Motor neuron (in vitro differentiated cells): ENCODE measurements around the gene RAC2. TPM values are rescaled to one million over a fixed set of nuclear protein-coding genes. Genes with fewer than 3 reads are reported as not detected.
"Not testable (repeated sequence)": the region's sequence is repeated elsewhere in the genome, so short reads cannot be mapped to it uniquely, and the experiment has no call there.

Experiments used
- ATAC-seq, 8 experiments: fragments of 200-7000 bp; cut with Tn5 transposase; replicated peaks in 6 of 8; 2 replicates each; pipeline ENCODE4 v1.8.0; 2021; ENCODE audit warnings: mild to moderate bottlenecking in 8 of 8, moderate library complexity in 8 of 8
- H3K27ac ChIP-seq, 2 donors: fragments of 250-450 bp; sonication (Bioruptor Pico); 2 replicates each; pipeline ENCODE4 v1.9.0; 2021; ENCODE audit warnings: antibody characterized with exemption in 2 of 2, mild to moderate bottlenecking in 2 of 2, moderate library complexity in 1 of 2
- H3K4me1 ChIP-seq, 2 donors: fragments of 250-450 bp; sonication (Bioruptor Pico); replicated peaks in 1 of 2; 2 replicates each; pipeline ENCODE4 v1.6.1; 2021; ENCODE audit warnings: antibody characterized with exemption in 2 of 2, mild to moderate bottlenecking in 2 of 2, moderate library complexity in 1 of 2
- H3K4me3 ChIP-seq, 5 donors: fragments of 250-450 bp; sonication (Bioruptor Pico); 2 replicates each; pipeline ENCODE4 v1.9.0; 2021; ENCODE audit warnings: antibody characterized with exemption in 5 of 5, mild to moderate bottlenecking in 5 of 5, moderate library complexity in 4 of 5
- WGBS, 10 experiments: fragments of 450-650 bp; shearing (Covaris generic); methylation state at CpG; one replicate each; pipeline ENCODE4 v1.0.0; 2022; 5-methylcytosine and 5-hydroxymethylcytosine counted together
- in situ Hi-C, 9 experiments: fragments of 400-800 bp; cut with MboI; loops; one replicate each; pipeline ENCODE4 v1.15.0; 2021; ENCODE audit warnings: low sequenced_read_pairs in 9 of 9, low pct_unique_long_range_greater_than_20kb in 2 of 9; ENCODE audit not compliant: unreplicated experiment in 9 of 9
- total RNA-seq, 8 experiments: library from RNA; unstranded; fragments of 300-600 nt; gene quantifications; 2 replicates each; pipeline versions ENCODE4 v1.2.3 to v1.2.4, GENCODE V29; 2022

RAC2 gene
- total RNA-seq, 8 experiments from 2014 or later = 0.33 to 94.3 (median 3.1) TPM; not detected in 1

DNA sequence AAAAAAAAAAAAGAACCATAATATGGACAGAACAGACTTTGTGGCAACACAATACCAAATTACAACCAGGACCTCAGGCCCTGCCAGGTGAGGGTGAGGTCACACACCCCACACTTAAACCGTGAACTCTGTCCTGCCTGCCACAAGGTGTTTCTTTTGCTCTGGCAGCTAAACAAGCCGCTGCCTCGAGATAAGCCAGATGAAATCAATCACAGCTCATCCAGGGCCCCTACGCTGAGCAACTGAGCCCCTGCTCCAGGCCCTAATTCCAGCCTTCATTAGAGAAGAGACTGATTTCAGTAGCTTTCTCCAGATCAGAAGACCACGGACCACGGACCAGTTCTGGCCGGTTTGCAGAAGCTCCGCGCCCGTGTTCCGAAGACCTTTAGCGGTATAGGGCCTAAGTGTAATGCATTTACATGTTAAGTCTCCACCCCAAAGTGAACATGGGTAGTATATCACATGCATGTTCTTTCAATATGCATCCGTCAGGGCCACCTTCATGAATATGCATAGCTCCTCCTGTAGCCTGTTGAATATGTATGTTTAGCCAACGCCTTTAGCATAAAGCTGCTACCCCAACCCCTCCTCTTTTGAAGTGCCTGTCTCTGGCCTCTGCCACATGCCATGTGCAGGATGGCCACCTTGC lies 14.8 kb upstream of the RAC2 start:
- peak; percentile 81 to 94 (median 88) for ATAC-seq
- peak overlapping the region in 1 of 5 donors; percentile 2 for H3K4me3 ChIP-seq
- H3K27ac ChIP-seq = peak overlapping the region; percentile 57 to 71
- 0 to 74% (median 44%) methylated on average over 1 to 12 of the region's 14 CpGs; no CpG with 5 or more reads in 2 of the 10 experiments for WGBS, 10 experiments
- peaks cover 24 to 28% of the 10 kb centered on the region in 2 donors for H3K4me1 ChIP-seq
- in situ Hi-C loops = no loop called here

DNA sequence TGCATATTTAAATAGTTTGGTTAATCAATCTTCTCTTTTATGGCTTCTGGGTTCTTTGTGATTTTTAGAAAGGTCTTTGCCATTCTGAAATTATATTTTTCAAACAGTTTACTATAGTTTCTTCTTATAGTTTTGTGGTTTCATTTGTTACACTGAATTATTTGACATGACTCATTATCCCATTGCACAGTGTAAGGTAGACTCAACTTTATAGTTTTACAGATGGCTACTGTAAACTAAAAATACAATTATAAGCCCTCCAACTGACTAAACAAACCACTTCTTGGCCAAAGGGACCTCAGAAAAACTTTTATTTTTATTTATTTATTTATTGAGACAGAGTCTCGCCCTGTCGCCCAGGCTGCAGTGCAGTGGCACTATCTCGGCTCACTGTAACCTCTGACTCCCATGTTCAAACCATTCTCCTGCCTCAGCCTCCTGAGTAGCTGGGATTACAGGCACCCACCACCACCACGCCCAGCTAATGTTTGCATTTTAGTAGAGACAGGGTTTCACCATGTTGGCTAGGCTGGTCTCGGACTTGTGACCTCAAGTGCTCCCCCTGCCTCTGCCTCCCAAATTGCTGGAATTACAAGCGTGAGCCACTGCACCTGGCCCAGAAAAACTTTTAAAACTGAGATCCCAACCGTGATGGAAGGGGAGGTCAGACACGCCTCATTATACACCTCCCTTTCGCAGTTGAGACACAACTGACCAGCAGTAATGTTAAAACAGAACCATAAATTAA lies 14.1 kb upstream of the RAC2 start:
- Histone ChIP-seq H3K4me1 (peaks cover 24 to 28% of the 10 kb centered on the region in 2 donors), H3K27ac (peak overlapping the region; percentile 57 to 71), H3K4me3 (no peak overlapping the region)
- 31 to 98% (median 71%) methylated on average over 3 to 7 of the region's 9 CpGs; no CpG with 5 or more reads in 1 of the 10 experiments for WGBS, 10 experiments
- no peak for ATAC-seq
- in situ Hi-C loops = no loop called here

DNA sequence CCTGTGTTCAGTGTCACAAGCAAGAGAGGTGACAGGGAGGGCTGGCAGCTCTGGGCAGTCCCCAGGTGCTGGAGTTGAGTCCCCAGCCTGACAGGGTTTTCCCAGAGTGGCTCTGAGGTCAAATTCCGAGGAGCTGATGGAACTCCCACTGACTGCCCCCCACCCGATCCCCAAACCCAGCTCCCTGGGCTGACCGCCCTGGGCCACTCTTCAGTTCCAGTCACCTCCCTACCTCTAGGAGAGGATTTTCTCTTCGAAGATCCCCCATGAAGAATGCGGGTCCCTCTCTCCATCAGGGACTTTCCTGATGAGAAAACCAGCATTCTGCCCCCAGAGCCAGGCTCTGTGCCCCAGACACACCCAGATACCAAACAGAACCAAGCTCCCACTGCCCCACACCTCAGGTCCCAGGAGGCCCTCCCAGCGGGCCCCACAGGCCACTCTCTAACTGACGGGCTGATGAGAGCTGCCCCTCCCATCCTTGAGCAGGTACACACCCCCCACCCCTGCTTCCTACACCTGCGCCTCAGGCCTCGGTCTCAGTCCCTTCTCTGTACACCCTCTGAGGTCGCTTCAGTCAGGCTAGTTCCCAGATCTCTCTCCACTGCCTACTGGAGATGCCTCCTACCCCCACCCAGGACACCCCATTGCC lies 12.1 kb upstream of the RAC2 start:
- WGBS, 10 experiments = 93 to 100% (median 100%) methylated on average over 1 to 3 of the region's 10 CpGs; no CpG with 5 or more reads in 7 of the 10 experiments
- in situ Hi-C loops = no loop called here
- H3K4me1 ChIP-seq = peaks cover 24 to 30% of the 10 kb centered on the region in 2 donors
- no peak overlapping the region for H3K27ac ChIP-seq
- ATAC-seq = no peak
- H3K4me3 ChIP-seq = no peak overlapping the region

DNA sequence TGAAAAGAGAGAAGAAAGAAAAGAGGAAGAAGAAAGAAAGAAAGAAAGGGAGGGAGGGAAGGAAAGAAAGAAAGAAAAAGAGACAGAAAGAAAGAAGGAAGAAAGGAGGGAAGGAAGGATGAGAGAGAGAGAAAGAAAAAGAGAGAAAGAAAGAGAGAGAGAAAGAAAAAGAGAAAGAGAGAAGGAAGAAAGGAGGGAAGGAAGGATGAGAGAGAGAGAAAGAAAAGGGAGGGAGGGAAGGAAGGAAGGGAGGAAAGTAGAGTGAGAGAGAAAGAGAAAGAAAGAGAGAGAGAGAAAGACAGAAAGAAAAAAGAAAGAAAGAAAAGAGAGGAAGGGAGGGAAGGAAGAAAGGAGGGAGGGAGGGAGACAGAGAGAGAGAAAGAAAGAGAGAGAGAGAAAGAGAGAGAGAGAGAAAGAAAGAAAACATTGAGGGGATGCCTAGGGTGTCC lies 11.5 kb upstream of the RAC2 start:
- ATAC-seq = no peak
- H3K27ac ChIP-seq = no peak overlapping the region
- peaks cover 22 to 29% of the 10 kb centered on the region in 2 donors for H3K4me1 ChIP-seq
- H3K4me3 ChIP-seq = no peak overlapping the region
- in situ Hi-C loops = no loop called here

DNA sequence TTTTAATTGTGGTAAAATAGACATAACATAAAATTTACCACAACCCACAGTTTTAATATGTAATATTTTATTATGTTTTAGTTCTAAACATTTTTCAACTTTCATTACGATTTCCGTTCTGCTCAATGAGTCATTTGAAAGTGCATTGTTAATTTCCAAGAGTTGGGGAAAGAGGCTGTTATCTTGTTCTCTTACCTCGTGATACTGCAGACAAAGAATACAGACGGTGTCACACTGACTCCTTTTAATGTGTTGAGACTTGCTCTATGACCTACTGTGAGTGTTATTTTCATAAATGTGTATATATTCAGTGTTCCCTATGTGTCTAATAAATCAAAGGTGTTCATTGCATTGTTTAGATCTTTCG lies 10.8 kb upstream of the RAC2 start:
- peaks cover 18 to 25% of the 10 kb centered on the region in 2 donors for H3K4me1 ChIP-seq
- no peak overlapping the region for H3K27ac ChIP-seq
- in situ Hi-C loops = no loop called here
- H3K4me3 ChIP-seq = no peak overlapping the region
- 10 to 65% (median 38%) methylated on average over 2 to 5 of the region's 5 CpGs for WGBS, 10 experiments
- ATAC-seq = peak in 2 of 8 experiments; percentile 8 to 11

DNA sequence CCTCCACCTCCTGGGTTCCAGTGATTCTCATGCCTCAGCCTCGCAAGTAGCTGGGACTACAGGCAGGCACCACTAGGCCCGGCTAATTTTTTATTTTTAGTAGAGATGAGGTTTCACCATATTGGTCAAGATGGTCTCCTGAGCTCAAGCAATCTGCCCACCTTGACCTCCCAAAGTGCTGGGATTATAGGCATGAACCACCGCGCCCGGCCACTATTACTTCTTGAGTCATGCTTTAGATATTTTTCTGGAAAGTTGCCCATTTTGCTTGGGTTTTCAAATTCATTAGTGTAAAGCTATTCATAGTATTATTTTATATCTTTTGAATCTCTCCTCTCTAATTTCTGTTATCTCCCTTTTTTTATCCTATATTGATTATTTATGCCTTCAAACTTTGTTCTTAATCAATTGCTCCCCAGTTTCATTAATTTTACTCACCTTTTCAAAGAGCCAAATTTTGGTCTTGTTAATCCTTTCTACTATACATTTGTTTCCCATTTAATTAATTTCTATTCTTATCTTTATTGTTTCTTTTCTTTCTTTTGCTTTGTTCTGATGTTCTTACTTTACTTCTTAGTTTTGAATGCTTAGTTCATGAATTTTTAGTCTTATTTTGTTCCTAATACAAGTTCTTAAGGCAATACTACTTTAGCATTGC lies 10.3 kb upstream of the RAC2 start:
- no peak overlapping the region for H3K27ac ChIP-seq
- no peak for ATAC-seq
- H3K4me1 ChIP-seq = peaks cover 13 to 22% of the 10 kb centered on the region in 2 donors
- in situ Hi-C loops = no loop called here
- WGBS, 10 experiments = 20 to 100% (median 81%) methylated on average over 2 to 5 of the region's 5 CpGs
- no peak overlapping the region for H3K4me3 ChIP-seq

DNA sequence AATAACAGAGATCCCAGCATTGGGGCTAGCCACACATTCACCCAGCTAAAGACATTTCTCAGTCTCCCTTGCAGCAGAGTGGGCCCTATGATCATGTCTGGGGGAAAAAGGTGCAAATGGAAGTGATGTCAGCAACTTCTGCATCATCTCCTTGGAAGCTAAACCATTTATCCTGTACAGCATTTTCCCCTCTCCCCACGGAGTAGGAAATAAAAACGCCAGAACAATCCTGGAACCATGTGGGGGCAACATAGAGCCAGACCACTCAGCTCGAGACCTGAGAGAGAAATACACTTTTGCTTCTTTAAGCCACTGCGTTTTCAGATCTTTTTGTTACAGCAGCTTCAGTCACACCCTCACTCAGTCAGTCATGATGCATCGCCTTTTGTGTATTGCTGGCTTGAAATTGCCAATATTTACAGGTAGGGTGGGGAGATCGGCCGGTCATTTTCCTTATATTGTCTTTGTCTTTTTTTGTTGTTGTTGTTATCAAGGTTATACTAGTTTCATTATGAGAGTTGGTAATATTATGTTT lies 9.1 kb upstream of the RAC2 start:
- H3K27ac ChIP-seq = no peak overlapping the region
- peaks cover 3 to 11% of the 10 kb centered on the region in 2 donors for H3K4me1 ChIP-seq
- H3K4me3 ChIP-seq = no peak overlapping the region
- ATAC-seq = peak in 3 of 8 experiments; percentile 45 to 72 (median 68)
- WGBS, 10 experiments = 51 to 80% (median 61%) methylated on average over 2 to 7 of the region's 7 CpGs; no CpG with 5 or more reads in 2 of the 10 experiments
- in situ Hi-C loops = no loop called here

DNA sequence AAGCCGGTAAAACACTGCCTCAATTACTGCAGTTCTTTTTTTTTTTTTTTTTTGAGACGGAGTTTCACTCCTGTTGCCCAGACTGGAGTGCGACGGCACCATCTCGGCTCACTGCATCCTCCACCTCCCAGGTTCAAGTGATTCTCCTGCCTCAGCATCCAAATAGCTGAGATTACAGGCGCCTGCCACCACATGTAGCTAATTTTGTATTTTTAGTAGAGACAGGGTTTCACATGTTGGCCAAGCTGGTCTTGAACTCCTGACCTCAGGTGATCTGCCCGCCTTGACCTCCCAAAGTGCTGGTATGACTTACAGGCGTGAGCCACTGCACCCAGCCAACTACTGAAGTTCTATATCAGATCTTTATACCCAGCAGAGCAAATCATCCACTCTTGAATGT lies 7.8 kb upstream of the RAC2 start:
- WGBS, 10 experiments = 63 to 100% (median 94%) methylated on average over 2 to 6 of the region's 8 CpGs; no CpG with 5 or more reads in 2 of the 10 experiments

DNA sequence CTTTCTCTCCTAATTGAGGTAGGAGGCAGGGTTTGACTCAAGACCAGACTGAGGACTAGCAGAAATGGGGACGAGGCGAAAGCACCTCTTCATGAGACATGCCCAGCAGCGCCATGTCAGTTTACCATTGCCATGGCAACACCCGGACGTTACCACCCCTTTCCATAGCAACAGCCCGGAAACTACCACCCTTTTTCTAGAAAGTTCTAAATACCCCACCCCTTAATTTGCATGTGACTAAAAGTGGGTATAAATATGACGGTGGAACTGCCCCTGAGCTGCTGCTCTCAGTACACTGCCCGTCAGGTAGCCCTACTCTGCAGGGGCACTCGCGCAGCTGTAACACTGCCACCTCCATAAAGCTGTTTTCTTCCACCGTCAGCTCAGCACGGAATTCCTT lies 5.9 kb upstream of the RAC2 start:
- ATAC-seq = peak in 6 of 8 experiments; percentile 27 to 78 (median 52)
- 41 to 90% (median 60%) methylated on average over 1 to 10 of the region's 12 CpGs; no CpG with 5 or more reads in 2 of the 10 experiments for WGBS, 10 experiments
- in situ Hi-C loops = no loop called here
- H3K27ac ChIP-seq = no peak overlapping the region
- peaks cover 3 to 11% of the 10 kb centered on the region in 2 donors for H3K4me1 ChIP-seq
- no peak overlapping the region for H3K4me3 ChIP-seq

More for the DNA sequence above, 7.8 kb upstream of the RAC2 start:
- ATAC-seq, H3K27ac ChIP-seq, in situ Hi-C loops, H3K4me3 ChIP-seq: not testable (repeated sequence)
- peaks cover 3 to 11% of the 10 kb centered on the region in 2 donors for H3K4me1 ChIP-seq

DNA sequence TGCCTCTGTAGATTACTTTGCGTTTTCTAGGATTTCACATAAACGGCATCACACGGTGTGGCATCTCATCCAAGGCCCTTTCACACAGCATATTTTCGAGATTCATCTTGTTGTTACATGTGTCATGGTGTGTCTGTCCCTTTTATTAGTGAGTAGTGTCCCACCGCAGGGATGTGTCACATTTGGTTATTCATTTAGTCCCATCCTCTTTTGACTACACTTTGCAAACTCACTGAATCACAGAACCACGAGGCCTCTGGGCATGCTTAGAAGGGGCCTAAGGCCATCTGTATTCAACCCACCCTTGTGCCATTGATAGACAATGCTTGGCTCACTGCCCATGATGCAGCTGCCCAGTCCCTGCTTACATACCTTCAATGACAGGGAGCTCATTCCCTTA lies 4.2 kb upstream of the RAC2 start:
- H3K27ac ChIP-seq = no peak overlapping the region
- peaks cover 3 to 11% of the 10 kb centered on the region in 2 donors for H3K4me1 ChIP-seq
- H3K4me3 ChIP-seq = no peak overlapping the region
- peak in 6 of 8 experiments; percentile 12 to 56 (median 28) for ATAC-seq
- 28 to 88% (median 55%) methylated on average over 2 to 4 of the region's 6 CpGs; no CpG with 5 or more reads in 7 of the 10 experiments for WGBS, 10 experiments
- in situ Hi-C loops = no loop called here

DNA sequence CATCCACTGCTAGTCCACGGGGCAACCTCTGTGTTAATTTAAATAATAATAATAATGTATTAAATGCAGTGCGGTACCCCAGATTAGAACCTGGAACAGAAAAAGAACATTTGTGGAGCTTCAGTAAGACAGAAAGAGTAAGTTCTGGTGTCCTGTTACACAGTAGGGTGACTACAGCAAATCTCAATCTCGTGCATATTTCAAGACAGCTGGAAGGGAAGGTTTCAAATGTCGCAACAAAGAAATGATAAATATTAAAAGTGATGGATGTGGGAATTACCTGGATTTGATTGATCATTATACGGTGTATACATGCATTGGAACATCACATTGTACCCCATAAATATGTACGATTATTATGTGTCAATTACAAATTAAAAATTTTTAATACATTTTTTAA lies 1.7 kb upstream of the RAC2 start:
- no peak overlapping the region for H3K4me3 ChIP-seq
- ATAC-seq = no peak
- H3K4me1 ChIP-seq = peaks cover 12 to 15% of the 10 kb centered on the region in 2 donors
- whole genome bisulfite sequencing, 10 experiments = 38 to 93% (median 73%) methylated on average over 4 to 6 of the region's 6 CpGs
- in situ Hi-C loops = no loop called here
- H3K27ac ChIP-seq = no peak overlapping the region

DNA sequence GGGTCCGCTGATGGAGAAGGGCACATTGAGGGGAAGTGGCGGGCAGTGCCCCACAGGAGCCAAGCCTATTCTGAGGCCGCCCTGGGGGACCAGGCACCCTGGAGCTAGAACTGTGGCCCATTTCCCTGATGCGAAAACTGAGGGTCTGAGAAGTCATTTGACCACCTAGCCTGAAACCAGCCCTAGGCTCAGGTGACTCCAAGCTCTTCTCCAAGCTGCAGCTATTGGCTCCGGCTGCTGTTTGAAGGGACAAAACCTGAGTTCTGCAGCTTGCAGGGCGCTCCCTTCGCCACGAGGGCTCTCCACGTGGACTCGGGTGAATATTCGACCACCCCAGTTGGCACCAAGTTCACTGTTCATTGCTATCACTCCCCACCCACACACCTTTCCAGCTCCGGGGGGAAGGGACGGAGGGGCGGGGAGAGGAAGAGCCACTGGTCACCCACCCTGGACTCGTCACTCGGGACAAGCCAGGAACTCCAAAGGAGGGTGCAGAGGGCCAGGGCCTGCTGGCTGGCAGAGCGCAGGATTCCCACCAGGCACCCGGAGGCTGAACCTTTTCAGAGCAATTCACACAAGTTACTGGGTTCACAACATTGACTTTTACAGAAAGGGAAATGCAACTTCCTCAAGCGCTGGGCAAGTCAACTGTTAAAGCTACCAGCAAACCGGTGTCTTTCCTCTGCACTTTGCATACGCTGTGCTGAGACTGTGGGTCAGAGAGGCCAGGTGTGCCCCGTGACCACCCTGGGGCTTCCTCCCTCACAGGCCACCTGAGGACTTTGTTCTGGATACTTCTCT lies 1.1 kb upstream of the RAC2 start:
- H3K27ac ChIP-seq = no peak overlapping the region
- H3K4me3 ChIP-seq = no peak overlapping the region
- in situ Hi-C loops = no loop called here
- ATAC-seq = no peak
- peaks cover 14 to 15% of the 10 kb centered on the region in 2 donors for H3K4me1 ChIP-seq
- WGBS, 10 experiments = 53 to 84% (median 68%) methylated on average over 2 to 10 of the region's 22 CpGs; no CpG with 5 or more reads in 1 of the 10 experiments
